ENCODE measurements around the gene CALY.

- no peak for TF ChIP-seq GATA2 (IDR thresholded peaks at IDR 0.05; ENCODE audit: low read depth, low read length)
- TF ChIP-seq GATA3 (IDR thresholded peaks at IDR 0.05; ENCODE audit: low read depth, low read length): no peak
These were observed 43.5 kb downstream of the CALY start for GRCh38 chr10:133292919-133293809.

Measured in SH-SY5Y (cell line).